OCI-LY3 (cell line): ENCODE results near the gene SND1.

Experiments used
- H2AFZ ChIP-seq: fragments of 200-600, 300-600 bp; shearing (Covaris generic); 2 replicates; pipeline ENCODE4 v1.6.0; 2014; ENCODE audit warnings: antibody characterized with exemption, low read depth, low read length
- H3K27ac ChIP-seq: fragments of 200-600, 300-600 bp; sonication (generic); 2 replicates; pipeline ENCODE4 v1.5.1; 2014; ENCODE audit warnings: mild to moderate bottlenecking, low read length, moderate library complexity, mixed read lengths
- H3K27me3 ChIP-seq: fragments of 200-600, 300-600 bp; sonication (generic); 2 replicates; pipeline ENCODE4 v1.6.1; 2014; ENCODE audit warnings: low read depth, low read length, mixed read lengths
- H3K36me3 ChIP-seq: fragments of 200-600, 300-600 bp; sonication (generic); replicated peaks from 2 replicates; pipeline ENCODE3; 2014; ENCODE audit warnings: low read depth, low read length, mixed read lengths
- H3K4me1 ChIP-seq: fragments of 300-600, 200-600 bp; sonication (generic); 2 replicates; pipeline ENCODE4 v1.6.1; 2014; ENCODE audit warnings: low read length, mixed read lengths
- H3K4me2 ChIP-seq: fragments of 200-600, 300-600 bp; sonication (generic); 2 replicates; pipeline ENCODE4 v1.6.1; 2014; ENCODE audit warnings: low read length, mixed read lengths
- H3K4me3 ChIP-seq: fragments of 300-600, 200-600 bp; sonication (generic); 2 replicates; pipeline ENCODE4 v1.5.1; 2014; ENCODE audit warnings: antibody characterized with exemption, mild to moderate bottlenecking, low read length, moderate library complexity
- H3K79me2 ChIP-seq: fragments of 300-600, 200-600 bp; shearing (Covaris generic); 2 replicates; pipeline ENCODE4 v1.6.1; 2014; ENCODE audit warnings: mild to moderate bottlenecking, low read length, mixed read lengths
- H3K9ac ChIP-seq: fragments of 300-600, 200-600 bp; shearing (Covaris generic); 2 replicates; pipeline ENCODE4 v1.6.0; 2014; ENCODE audit warnings: mild to moderate bottlenecking, low read length, moderate library complexity
- H3K9me3 ChIP-seq: fragments of 200-600, 300-600 bp; shearing (Covaris generic); 2 replicates; pipeline ENCODE4 v1.6.1; 2014; ENCODE audit warnings: low read length, mixed read lengths; ENCODE audit not compliant: insufficient read depth
- H4K20me1 ChIP-seq: fragments of 200-600, 300-600 bp; sonication (generic); 2 replicates; pipeline ENCODE4 v1.6.1; 2016; ENCODE audit warnings: low read length, mixed read lengths; ENCODE audit not compliant: insufficient read depth
- EZH2phosphoT487 ChIP-seq: fragments of 200-600 bp; shearing (Covaris generic); IDR thresholded peaks from 2 replicates; pipeline ENCODE4 v1.6.1; 2018; ENCODE audit warnings: antibody characterized with exemption, mixed run types, low read depth
- TF ChIP-seq, protein P1 (sequence below): fragments of 200-600, 300-600 bp; sonication (generic); IDR thresholded peaks from 2 replicates; pipeline ENCODE4 v1.5.1; 2014; ENCODE audit warnings: antibody characterized with exemption, low read length, low read depth

SND1 gene

DNA sequence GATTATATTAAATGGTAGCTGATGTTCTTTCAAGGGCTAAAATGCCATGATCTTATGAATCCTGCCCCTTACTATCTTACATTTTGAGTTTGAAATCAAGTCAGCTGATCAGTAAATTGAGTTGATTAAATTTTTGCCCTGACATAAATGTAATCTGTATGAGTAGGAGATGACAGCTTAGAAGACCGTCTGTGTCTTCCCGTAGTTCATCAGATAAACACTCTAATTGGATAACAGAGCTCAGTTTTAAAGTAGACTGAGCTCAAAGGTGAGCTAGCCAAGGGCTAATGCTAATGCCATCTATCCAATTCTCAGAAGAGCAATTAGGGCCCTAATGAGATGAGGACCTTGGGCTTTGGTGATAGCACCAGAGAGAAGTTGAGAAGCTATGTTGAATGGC is 296.3 kb downstream of the SND1 start:
- Histone ChIP-seq H3K4me1 (peaks cover 2% of the 10 kb centered on the region), H3K36me3 (peaks cover 24% of the 10 kb centered on the region), H3K27ac (no peak overlapping the region), H2AFZ (no peak overlapping the region), H3K4me3 (no peak overlapping the region), H4K20me1 (peaks cover 10% of the 10 kb centered on the region), H3K79me2 (no peaks in the 10 kb centered on the region), H3K9me3 (no peaks in the 10 kb centered on the region), H3K4me2 (no peak overlapping the region), H3K9ac (no peak overlapping the region), H3K27me3 (no peaks in the 10 kb centered on the region)
- TF ChIP-seq, protein P1, sequence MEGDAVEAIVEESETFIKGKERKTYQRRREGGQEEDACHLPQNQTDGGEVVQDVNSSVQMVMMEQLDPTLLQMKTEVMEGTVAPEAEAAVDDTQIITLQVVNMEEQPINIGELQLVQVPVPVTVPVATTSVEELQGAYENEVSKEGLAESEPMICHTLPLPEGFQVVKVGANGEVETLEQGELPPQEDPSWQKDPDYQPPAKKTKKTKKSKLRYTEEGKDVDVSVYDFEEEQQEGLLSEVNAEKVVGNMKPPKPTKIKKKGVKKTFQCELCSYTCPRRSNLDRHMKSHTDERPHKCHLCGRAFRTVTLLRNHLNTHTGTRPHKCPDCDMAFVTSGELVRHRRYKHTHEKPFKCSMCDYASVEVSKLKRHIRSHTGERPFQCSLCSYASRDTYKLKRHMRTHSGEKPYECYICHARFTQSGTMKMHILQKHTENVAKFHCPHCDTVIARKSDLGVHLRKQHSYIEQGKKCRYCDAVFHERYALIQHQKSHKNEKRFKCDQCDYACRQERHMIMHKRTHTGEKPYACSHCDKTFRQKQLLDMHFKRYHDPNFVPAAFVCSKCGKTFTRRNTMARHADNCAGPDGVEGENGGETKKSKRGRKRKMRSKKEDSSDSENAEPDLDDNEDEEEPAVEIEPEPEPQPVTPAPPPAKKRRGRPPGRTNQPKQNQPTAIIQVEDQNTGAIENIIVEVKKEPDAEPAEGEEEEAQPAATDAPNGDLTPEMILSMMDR, result no peak
- no peak for TF ChIP-seq EZH2phosphoT487

DNA sequence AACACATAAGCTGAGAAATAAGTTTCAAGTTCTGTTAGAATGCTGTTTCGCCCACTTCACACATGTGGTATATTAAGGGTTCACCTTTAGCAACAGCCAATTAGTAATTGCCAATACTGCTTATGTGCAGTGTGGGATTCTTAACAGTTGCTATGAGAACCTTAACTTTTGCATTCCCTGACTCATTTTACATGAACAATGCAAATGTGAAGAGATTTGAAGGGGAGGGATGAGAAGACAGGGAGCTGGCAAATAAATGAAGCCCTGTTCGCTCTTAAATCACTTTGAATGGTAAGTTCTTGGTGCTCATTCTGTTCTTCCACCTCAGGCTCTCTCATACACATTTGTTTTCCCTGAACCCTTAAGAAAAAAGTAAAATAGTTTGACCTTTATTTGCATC is 296.9 kb downstream of the SND1 start:
- Histone ChIP-seq H3K4me1 (peaks cover 8% of the 10 kb centered on the region), H3K9me3 (no peaks in the 10 kb centered on the region), H3K9ac (no peak overlapping the region), H3K4me3 (no peak overlapping the region), H3K27me3 (no peaks in the 10 kb centered on the region), H3K4me2 (no peak overlapping the region), H3K79me2 (no peaks in the 10 kb centered on the region), H3K27ac (no peak overlapping the region), H2AFZ (no peak overlapping the region), H3K36me3 (peaks cover 22% of the 10 kb centered on the region), H4K20me1 (peaks cover 10% of the 10 kb centered on the region)
- TF ChIP-seq, protein P1, result no peak
- TF ChIP-seq EZH2phosphoT487, result no peak

DNA sequence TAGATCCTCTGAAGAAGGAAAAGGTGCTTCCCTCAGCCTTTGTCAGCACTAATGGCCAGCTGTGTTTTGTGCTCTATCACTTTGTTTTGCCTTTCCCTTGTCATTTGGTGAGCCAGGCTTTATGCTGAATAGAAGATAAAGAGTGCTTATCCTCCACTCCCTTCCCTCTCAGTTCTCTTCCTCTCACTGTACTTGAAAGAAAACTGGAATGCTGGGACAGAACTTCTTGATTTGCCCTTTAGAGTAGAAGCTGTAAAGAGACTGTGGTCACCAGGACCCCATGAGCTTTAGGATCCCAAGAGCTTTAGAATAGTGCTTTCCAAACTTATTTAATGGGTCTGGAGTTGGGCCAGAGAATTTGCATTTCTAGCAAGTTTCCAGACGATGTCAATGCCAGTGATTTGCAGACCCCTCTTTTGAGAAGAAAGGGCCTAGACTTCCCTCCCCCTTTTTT is 297.8 kb downstream of the SND1 start:
- Histone ChIP-seq H3K4me1 (peaks cover 9% of the 10 kb centered on the region), H3K4me3 (no peak overlapping the region), H3K27ac (no peak overlapping the region), H4K20me1 (peaks cover 15% of the 10 kb centered on the region), H3K9ac (no peak overlapping the region), H3K27me3 (no peaks in the 10 kb centered on the region), H2AFZ (no peak overlapping the region), H3K79me2 (peaks cover 2% of the 10 kb centered on the region; the same call in 1 of the 2 replicates), H3K4me2 (no peak overlapping the region), H3K9me3 (no peaks in the 10 kb centered on the region), H3K36me3 (peaks cover 26% of the 10 kb centered on the region)
- TF ChIP-seq, protein P1, result no peak
- no peak for TF ChIP-seq EZH2phosphoT487

DNA sequence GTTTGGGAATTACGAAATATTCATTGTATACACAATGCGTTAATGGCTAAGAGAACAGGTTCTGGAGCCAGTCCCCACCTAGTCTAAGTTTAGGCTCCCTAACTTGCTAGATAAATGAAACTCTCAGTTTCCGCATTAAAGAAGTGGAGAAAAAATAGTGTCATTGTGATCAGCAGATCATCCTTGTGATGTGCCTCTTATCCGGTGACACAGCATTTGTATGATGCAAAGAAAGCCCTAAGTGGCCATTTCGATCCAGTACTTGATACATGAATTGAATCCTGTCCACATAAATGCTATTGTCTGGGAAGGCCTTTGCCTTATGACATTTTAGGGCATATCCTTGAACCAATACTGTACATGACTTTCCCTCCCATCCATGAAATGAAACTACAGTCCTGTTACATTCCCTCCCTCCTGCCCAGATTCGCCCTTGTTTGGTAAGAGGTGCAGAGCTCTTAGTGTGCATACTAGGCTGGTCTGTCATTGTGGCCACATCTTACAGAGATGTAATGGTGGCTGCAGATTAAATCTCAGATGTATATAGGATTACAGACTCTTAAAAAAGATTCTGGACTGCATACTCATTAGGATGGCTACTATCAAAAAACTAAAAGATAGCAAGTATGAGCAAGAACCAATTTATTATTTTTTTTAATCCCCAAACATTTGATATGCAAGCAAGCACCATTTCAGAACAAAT is 298.4 kb downstream of the SND1 start:
- Histone ChIP-seq H3K79me2 (peaks cover 3% of the 10 kb centered on the region; the same call in 1 of the 2 replicates), H3K9me3 (no peaks in the 10 kb centered on the region), H4K20me1 (peaks cover 15% of the 10 kb centered on the region), H3K9ac (no peak overlapping the region), H3K4me3 (no peak overlapping the region), H2AFZ (no peak overlapping the region), H3K27ac (no peak overlapping the region), H3K36me3 (peaks cover 27% of the 10 kb centered on the region), H3K27me3 (no peaks in the 10 kb centered on the region), H3K4me1 (peaks cover 9% of the 10 kb centered on the region), H3K4me2 (no peak overlapping the region)
- TF ChIP-seq, protein P1, result no peak
- no peak for TF ChIP-seq EZH2phosphoT487
